GM13976 (cell line): Measurements from ENCODE around the gene CRYBB2.

Experiments
- DNase-seq: peaks from one replicate; pipeline ENCODE4 v3.0.0; 2012; ENCODE audit warnings: low spot score
- in situ Hi-C: fragments of 300-500 bp; cut with MboI; formaldehyde crosslinking; loops from one replicate; pipeline ENCODE4 v1.12.0; 2022; ENCODE audit warnings: low sequenced_read_pairs, mixed read lengths, inconsistent platforms; ENCODE audit not compliant: unreplicated experiment
- TF ChIP-seq, protein P1 (sequence below): IDR thresholded peaks from 2 replicates; pipeline ENCODE4 v1.5.1; 2012; ENCODE audit warnings: borderline replicate concordance, mild to moderate bottlenecking; ENCODE audit not compliant: insufficient read depth; ENCODE audit errors: extremely low read depth, missing control alignments, control extremely low read depth

Gene CRYBB2, protein sequence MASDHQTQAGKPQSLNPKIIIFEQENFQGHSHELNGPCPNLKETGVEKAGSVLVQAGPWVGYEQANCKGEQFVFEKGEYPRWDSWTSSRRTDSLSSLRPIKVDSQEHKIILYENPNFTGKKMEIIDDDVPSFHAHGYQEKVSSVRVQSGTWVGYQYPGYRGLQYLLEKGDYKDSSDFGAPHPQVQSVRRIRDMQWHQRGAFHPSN

DNA sequence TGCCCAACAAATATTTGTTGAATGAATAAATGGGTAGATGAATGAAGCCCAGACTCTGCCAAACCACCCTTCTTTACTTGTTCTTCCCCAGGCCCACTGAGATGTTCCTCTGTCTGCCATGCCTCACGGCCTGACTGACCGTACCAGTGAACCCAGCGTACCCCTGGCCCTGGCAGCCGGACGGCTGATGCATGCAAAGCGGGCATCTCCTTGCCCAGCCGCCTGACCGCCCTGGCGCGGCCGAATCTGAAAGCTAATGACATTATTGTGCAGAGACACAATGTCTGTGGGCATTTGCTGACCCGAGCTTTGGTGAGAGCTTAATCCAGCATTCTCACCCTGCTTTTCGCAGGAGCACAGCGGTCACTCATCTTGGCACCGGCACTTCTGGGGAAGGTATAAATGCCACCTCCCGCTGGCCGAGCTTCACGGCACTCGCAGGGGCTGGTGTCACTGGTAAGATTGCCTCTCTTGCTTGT lies at the start of gene CRYBB2:
CRYBB2 (plus strand) TSS at position 429 of the 479 bp plus-strand sequence. CDS start 1,791 bp downstream, outside the sequence.
- TF ChIP-seq, protein P1, sequence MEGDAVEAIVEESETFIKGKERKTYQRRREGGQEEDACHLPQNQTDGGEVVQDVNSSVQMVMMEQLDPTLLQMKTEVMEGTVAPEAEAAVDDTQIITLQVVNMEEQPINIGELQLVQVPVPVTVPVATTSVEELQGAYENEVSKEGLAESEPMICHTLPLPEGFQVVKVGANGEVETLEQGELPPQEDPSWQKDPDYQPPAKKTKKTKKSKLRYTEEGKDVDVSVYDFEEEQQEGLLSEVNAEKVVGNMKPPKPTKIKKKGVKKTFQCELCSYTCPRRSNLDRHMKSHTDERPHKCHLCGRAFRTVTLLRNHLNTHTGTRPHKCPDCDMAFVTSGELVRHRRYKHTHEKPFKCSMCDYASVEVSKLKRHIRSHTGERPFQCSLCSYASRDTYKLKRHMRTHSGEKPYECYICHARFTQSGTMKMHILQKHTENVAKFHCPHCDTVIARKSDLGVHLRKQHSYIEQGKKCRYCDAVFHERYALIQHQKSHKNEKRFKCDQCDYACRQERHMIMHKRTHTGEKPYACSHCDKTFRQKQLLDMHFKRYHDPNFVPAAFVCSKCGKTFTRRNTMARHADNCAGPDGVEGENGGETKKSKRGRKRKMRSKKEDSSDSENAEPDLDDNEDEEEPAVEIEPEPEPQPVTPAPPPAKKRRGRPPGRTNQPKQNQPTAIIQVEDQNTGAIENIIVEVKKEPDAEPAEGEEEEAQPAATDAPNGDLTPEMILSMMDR, result no peak
- no peak for DNase-seq
- in situ Hi-C loops, result no loop called here

DNA sequence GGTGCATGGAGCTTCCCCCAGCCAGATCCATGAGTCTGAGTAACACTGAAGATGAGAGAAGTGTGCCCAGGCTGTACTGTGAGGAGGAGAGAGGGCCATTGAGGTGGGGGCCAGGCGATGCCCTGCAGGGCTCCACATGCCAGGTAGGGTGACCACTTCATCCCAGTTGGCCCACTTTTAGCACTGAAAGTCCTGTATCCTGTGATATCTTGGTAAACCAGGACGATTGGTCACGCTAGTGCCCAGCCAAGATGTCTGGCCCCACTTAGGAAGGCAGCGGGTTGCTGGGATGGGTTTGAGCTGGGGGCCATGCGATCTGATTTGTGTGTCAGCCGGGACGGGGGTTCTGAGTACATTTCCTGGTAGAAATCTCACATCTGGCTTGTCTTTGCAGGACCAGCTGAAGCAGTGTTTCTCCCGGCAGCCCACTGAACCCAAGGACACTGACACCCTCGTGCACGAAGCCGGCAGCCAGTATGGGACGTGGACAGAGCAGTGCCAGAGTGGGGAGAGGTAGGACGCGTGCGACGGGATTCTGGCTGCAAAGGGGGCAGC lies 48.9 kb upstream of the CRYBB2 start:
- TF ChIP-seq, protein P1, result no peak
- no peak for DNase-seq
- in situ Hi-C loops, result no loop called here

DNA sequence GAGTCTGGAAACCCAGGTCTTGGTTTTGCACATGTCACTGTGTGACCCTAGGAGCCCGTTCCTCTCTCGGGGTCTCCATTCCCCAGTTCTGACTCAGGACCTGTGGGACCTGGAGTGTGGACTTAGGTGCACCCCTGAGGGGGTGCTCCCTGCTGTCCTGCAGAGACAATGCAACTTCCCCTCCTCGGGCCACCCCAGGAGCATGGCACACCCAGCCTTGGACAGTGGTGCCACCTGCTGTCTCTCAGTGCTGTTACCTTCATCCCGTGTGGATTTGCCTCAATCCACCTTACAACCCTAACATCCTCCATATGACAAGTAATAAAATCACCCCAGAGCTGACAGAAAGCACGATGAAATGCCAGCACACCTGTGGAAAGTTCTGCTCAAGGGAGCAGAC lies 47.3 kb upstream of the CRYBB2 start:
- in situ Hi-C loops, result no loop called here
- TF ChIP-seq, protein P1, result no peak
- DNase-seq, result peak; percentile 47

DNA sequence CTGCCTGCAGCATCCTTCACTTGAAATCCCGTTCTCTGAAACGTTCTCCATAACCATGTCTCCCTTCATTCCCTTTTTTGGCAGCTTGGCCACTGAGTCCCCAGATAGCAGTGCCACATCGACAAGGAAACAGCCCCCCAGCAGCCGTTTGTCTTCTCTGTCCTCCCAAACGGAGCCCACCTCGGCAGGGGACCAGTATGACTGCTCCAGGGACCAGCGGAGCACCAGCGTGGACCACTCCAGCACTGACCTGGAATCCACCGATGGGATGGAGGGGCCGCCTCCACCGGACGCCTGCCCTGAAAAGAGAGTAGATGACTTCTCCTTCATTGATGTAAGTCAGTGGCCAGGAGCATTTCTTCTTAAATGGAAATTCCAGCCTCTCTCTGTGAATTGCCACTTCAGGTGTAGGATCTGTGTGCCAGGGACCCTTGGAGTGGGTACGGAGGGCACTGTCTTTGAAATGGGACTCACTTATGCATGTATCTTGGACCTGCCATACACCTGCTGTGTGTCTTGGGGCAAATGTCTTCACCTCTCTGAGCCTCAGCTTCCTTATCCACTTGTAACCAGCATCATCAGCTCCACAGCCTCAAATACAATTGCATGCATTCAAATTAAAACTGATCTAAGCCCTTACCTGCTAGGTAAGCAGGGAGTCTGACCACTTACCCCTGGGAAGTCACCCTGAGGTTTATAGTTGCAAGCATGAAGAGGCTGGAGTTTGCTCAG lies 45.1 kb upstream of the CRYBB2 start:
- in situ Hi-C loops, result no loop called here
- TF ChIP-seq, protein P1, result no peak
- DNase-seq, result no peak

DNA sequence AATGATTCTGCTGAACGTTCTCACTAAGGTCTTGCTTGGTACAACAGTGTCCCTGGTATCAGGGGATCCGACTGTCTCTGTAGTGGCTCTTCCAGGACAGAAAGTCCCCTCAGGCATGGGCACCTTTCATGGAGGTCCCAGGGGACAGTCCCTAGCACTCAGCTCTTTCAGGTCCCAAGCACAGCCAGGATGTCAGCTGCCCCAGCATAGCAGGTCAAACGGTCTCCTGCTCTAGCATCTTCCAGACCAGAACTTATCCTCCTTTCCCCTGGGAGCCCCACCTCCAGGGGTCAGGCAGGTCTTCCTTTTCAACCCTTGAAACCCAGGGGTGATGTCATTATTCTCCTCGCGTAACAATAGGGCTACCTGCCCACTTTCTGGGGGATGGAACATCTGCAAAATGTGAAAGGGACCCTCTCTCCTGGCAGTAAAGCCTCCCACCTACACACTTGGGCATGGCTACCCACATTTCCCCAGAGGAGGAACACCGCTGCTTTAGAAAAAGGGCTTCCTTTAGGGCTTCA lies 44.5 kb upstream of the CRYBB2 start:
- TF ChIP-seq, protein P1, result no peak
- in situ Hi-C loops, result no loop called here
- no peak for DNase-seq

DNA sequence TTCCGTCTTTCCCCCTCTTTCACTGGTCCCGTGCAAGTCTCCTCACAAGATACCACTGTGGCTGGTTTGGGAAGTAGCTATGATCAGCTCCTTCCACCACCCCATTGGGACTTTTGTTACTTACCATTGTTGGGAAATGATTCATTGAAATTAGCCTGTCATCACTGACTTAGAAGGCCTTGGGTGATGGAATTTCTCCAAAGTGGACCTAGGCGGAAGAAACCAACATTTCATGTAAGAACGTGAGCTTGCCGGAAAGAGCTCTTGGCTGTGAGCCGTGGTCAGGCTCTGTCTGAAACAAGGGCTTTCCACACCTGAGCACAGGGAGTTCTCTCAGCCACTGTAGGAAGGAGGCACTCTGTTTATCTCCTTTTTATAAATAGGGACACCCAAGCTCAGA lies 43.3 kb upstream of the CRYBB2 start:
- in situ Hi-C loops, result no loop called here
- TF ChIP-seq, protein P1, result no peak
- no peak for DNase-seq
